ENCODE results near the gene IGFLR1. TPM values are rescaled to one million over a fixed set of nuclear protein-coding genes. Genes with fewer than 3 reads are reported as not detected.
A peak's percentile ranks its signal among the peaks of the same experiment; 100 is the strongest.

IGFLR1 gene
- polyA plus RNA-seq, 1 donor, result 3.3 TPM

GRCh38 chr19:35755550-35756376 lies 13.5 kb upstream of the IGFLR1 start:
- no peak for DNase-seq (ENCODE audit: low read depth)

GRCh38 chr19:35755131-35755549 lies 12.9 kb upstream of the IGFLR1 start:
- no peak for DNase-seq (ENCODE audit: low read depth)

GRCh38 chr19:35754370-35755130 lies 12.3 kb upstream of the IGFLR1 start:
- DNase-seq (ENCODE audit: low read depth), result no peak

- DNase-seq (ENCODE audit: low read depth), result no peak
Measured at GRCh38 chr19:35753634-35754369, 11.6 kb upstream of the IGFLR1 start.

- DNase-seq (ENCODE audit: low read depth), result no peak
Measured at GRCh38 chr19:35752746-35753350, 10.6 kb upstream of the IGFLR1 start.

GRCh38 chr19:35751839-35752745 lies 9.8 kb upstream of the IGFLR1 start:
- DNase-seq (ENCODE audit: low read depth), result no peak

- DNase-seq (ENCODE audit: low read depth), result no peak
Measured at GRCh38 chr19:35750167-35750566, 7.9 kb upstream of the IGFLR1 start.

- peak; percentile 99 for DNase-seq (ENCODE audit: low read depth)
Measured at GRCh38 chr19:35748106-35749020, 6.1 kb upstream of the IGFLR1 start, which contains the start of gene LIN37. Gene LIN37, plus strand, starts transcription at chr19:35748576. Its CDS starts 149 bp downstream, at chr19:35748725.

- DNase-seq (ENCODE audit: low read depth), result no peak
Measured at GRCh38 chr19:35746531-35746930, 4.3 kb upstream of the IGFLR1 start.

- no peak for DNase-seq (ENCODE audit: low read depth)
Measured at GRCh38 chr19:35746087-35746462, 3.8 kb upstream of the IGFLR1 start.

- peak; percentile 99 for DNase-seq (ENCODE audit: low read depth)
Measured at GRCh38 chr19:35745328-35746086, 3.3 kb upstream of the IGFLR1 start, which contains the start of the genes PSENEN and U2AF1L4. Gene PSENEN, plus strand, starts transcription at chr19:35745651. Its CDS starts 280 bp downstream, at chr19:35745931. Gene U2AF1L4, minus strand, starts transcription at chr19:35745418. Its CDS starts 27 bp downstream, at chr19:35745391.

GRCh38 chr19:35744430-35745327 lies 2.4 kb upstream of the IGFLR1 start:
- peak; percentile 86 for DNase-seq (ENCODE audit: low read depth)

GRCh38 chr19:35743640-35744429 lies 1.6 kb upstream of the IGFLR1 start:
- DNase-seq (ENCODE audit: low read depth), result no peak

GRCh38 chr19:35741203-35741515 lies 1.1 kb downstream of the IGFLR1 start:
- no peak for DNase-seq (ENCODE audit: low read depth)

GRCh38 chr19:35740423-35741202 lies 1.6 kb downstream of the IGFLR1 start:
- DNase-seq (ENCODE audit: low read depth), result peak; percentile 93

GRCh38 chr19:35740108-35740422 lies 2.2 kb downstream of the IGFLR1 start:
- DNase-seq (ENCODE audit: low read depth), result no peak

Measured in forelimb muscle (tissue), 1 donor.